Measurements from ENCODE around the gene PGM1.
"Not testable (repeated sequence)": the region's sequence is repeated elsewhere in the genome, so short reads cannot be mapped to it uniquely, and the experiment has no call there.

Gene PGM1

DNA sequence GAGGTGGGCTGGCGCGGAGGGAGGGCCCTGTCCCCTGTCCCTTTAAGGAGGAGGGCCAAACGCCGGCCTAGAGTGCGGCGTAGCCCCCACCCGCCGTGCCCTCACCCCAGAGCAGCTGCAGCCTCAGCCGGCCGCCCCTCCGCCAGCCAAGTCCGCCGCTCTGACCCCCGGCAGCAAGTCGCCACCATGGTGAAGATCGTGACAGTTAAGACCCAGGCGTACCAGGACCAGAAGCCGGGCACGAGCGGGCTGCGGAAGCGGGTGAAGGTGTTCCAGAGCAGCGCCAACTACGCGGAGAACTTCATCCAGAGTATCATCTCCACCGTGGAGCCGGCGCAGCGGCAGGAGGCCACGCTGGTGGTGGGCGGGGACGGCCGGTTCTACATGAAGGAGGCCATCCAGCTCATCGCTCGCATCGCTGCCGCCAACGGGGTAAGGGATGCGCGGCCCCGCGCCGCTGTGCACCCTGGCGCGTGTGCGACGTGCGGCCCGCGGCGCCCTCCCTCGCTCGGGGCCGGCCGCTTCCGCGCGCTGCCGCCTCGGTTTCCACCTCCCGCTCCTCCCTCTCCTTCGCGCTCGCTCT lies at the start of gene PGM1:
TSS of gene PGM1 (plus strand) at position 109 of the 583 bp plus-strand sequence. CDS start at position 187, 78 bp downstream.
- peak; percentile 74 for DNase-seq

GRCh38 chr1:63545780-63546179 lies 47.4 kb upstream of the PGM1 start:
- no peak for DNase-seq

GRCh38 chr1:63547621-63548294 lies 45.5 kb upstream of the PGM1 start:
- no peak for DNase-seq

GRCh38 chr1:63548303-63548702 lies 44.9 kb upstream of the PGM1 start:
- DNase-seq: no peak

- no peak for DNase-seq
These were observed 44.3 kb upstream of the PGM1 start for GRCh38 chr1:63548877-63549276.

DNA sequence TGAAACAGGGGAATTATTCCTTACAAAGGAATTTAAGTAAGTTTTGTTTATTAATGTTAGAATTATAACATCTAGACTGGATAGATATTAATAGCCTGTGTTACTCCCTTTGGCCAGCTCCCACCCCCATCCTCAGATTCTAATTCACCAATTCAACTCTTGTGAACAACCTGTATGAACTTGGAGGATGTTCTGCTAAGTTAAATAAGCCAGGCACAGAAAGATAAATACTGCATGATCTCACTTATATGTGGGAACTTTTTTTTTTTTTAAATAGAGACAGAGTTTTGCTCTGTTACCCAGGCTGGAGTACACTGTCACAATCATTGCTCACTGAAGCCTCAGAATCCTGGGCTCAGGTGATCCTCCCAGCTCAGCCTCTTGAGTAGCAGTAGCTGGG lies 37.7 kb upstream of the PGM1 start:
- no peak for DNase-seq

DNA sequence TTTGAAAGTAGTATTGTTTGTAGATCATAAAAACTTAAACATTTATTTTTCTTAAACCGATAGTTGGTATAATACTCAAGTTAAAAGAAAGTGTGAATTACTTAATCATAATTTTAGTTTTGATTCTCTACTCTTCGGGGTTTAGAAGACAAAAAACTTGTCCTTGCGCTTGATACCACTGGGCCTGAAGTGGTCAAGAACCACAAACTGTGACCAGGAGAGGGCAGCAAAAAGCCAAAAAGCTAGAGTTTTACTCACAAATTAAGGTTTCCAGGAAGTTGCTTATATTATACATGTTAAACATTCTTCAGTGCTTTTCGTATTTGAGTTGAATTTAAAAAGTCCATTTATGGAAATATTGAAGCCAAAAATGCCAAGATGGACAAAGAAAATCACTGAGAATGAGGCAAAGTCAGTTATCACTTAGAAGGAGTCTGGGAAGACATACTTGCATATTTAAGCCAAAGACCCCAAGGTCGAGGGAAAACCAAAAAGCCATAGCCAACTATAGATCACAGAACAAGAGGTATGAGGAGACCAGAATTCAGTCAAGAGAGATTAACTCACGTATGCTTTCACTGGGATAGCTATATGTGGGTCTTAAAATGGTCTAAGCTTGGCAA lies 35.7 kb upstream of the PGM1 start:
- no peak for DNase-seq

- no peak for DNase-seq
These were observed 33.9 kb upstream of the PGM1 start for GRCh38 chr1:63559357-63559756.

DNA sequence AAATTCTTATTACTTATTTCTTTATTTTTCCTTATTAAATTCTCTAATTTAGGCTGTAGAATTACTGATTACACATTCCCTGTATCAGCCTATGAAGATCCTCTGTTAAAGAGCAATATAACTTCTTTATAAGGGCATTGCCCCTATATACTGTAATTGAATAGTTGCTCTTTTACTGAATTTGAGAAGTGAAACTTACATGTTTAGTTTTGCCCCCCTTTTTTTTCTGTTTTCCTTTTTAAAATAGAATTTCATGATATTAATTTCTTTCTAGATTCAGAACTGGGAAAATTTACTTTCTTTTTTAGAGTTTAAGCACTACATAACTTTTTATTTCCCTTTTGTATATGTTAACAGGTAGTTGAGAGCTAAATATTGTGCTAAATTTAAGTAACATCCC lies 29.5 kb upstream of the PGM1 start:
- no peak for DNase-seq

- DNase-seq: no peak
These were observed 24.1 kb upstream of the PGM1 start for GRCh38 chr1:63569068-63569467.

DNA sequence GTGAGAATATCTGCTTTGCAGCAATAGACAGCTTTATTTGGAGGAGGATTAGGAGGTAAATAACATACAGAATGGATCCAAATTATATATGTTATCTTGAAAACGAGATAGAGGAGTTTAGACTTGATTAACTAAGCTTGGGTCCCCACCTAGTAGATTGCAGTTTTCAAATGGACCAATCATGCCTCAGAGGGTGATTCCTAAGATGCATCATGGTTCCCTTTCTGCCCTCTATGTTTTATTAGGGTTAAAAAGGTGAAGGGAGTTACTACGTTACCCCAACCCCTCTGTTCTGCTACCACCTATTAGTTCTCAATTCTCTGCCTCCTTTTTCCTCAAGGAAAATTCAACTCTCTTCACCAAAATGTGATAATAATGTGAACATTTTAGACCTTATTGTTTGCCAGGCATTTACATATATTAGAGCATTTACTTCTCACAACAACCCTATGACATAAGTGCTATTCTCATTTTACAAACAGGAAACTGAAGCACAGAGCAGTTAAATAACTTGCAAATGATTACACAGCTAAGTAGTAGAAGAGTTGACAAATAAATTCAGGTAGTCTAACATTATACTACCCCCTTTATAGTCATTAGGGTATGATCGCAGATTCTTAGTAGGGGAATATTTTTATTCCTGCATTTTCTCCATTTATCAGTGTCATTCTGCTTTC lies 23.4 kb upstream of the PGM1 start:
- no peak for DNase-seq

DNA sequence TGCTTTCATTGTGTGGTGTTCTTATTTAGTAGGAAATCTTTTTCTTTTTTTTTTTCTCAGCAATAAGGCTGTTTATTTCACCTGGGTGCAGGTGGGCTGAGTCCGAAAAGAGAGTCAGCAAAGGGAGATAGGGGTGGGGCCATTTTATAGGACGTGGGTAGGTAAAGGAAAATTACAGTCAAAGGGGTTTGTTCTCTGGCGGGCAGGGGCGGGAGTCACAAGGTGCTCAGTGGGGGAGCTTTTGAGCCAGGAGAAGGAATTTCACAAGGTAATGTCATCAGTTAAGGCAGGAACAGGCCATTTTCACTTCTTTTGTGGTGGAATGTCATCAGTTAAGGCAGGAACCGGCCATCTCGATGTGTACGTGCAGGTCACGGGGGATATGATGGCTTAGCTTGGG lies 20.5 kb upstream of the PGM1 start:
- not testable (repeated sequence) for DNase-seq

- not testable (repeated sequence) for DNase-seq
These were observed 18.9 kb upstream of the PGM1 start for GRCh38 chr1:63574203-63574796.

- peak; percentile 2 for DNase-seq
These were observed 17.8 kb upstream of the PGM1 start for GRCh38 chr1:63575340-63575826.

DNA sequence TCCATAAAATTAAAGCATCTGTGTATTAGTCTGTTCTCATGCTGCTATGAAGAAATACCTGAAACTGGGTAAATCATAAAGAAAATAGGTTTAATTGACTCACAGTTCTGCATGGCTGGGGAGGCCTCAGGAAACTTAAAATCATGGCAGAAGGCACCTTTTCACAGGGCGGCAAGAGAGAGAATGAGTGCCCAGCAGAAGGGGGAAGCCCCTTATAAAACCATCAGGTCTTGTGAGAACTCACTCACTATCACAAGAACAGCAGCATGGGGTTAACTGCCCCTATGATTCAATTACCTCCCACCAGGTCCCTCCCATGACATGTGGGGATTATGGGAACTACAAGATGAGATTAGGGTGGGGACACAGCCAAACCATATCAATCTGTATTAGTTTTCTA lies 6.9 kb upstream of the PGM1 start:
- DNase-seq: not testable (repeated sequence)

DNA sequence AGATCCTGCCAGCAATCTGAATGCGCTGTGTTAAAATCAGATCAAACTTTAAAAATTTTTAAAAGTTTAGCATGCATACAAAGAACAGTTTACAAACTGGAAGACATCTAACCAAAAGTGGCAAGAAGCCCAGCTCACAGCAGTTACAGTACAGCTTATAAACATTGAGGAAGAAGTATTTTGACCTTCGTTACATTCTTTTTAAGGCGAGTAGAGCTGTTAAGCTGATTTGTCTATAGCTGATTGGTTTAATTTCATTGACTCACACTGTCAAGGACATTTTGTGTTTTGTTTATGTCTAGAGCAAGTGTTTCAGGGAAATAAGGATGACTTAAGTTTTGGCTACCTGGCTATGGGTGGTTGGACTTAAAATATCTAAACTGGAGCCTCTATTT lies 3.0 kb upstream of the PGM1 start:
- DNase-seq: no peak

- DNase-seq: no peak
These were observed 492 bp upstream of the PGM1 start for GRCh38 chr1:63592536-63593302.

GRCh38 chr1:63593886-63594605 lies 835 bp downstream of the PGM1 start:
- DNase-seq: peak; percentile 29

DNA sequence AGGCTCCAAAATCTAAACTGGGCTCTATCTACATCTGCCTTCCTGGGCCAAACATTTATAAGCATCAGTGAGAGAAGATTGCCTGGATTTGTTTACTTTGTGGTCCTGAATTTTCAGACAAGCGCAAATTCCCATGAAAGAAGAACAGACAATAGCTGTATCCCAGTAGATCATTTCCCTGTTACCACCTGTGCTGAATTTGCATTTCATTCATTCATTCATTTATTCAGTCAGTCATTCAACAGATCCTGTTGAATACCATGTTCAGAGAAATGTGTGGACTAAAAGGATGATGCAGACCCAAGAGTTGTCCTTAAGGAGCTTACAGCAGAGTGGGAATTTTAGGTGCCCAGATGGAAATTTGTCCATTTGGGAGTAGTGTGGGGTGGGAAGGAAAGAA lies 2.2 kb downstream of the PGM1 start:
- no peak for DNase-seq

DNA sequence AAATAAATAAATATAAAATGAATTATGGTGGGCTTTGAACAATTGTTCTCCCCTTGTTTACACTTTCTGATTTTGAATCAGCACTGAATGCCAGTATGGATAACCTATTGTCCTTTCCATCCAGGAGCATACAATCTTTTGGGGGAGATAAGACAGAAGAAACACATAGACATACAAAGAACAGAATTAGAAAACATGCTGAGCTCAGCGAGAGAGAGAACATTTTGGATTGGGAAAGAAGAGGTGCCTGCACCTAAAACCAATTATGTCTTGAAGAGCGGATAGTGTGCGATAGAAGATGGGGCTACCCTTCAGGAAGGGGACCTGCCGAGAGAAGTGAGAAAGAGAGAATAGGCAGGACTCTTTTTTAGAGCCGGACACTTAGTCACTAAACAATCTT lies 6.6 kb downstream of the PGM1 start:
- no peak for DNase-seq

- no peak for DNase-seq
These were observed 7.0 kb downstream of the PGM1 start for GRCh38 chr1:63600248-63600647.

- no peak for DNase-seq
These were observed 7.8 kb downstream of the PGM1 start for GRCh38 chr1:63601061-63601460.
